ENCODE data around the gene SAT2. TPM values are rescaled to one million over a fixed set of nuclear protein-coding genes. Genes with fewer than 3 reads are reported as not detected.
"Not testable (repeated sequence)": the region's sequence is repeated elsewhere in the genome, so short reads cannot be mapped to it uniquely, and the experiment has no call there.

SAT2 gene
- total RNA-seq, 2 donors from 2014 or later = 60.8 to 78.3 TPM

- ATAC-seq; intact Hi-C loops (cut with DNase I, micrococcal nuclease): not testable (repeated sequence)
These were observed 14.0 kb upstream of the SAT2 start for GRCh38 chr17:7641635-7642034.

DNA sequence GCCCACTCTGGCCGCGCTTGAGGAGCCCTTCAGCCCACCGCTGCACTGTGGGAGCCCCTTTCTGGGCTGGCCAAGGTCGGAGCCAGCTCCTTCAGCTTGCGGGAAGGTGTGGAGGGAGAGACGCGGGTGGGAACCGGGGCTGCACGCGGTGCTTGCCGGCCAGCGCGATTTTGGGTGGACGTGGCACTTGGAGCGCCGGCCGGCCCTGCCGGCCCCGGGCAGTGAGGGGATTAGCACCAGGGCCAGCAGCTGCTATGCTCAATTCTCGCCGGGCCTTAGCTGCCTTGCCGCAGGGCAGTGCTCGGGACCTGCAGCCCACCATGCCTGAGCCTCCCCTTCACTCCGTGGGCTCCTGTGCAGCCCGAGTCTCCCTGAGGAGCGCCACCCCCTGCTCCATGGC, 13.2 kb upstream of the SAT2 start:
- intact Hi-C loops (cut with DNase I, micrococcal nuclease) = no loop called here
- ATAC-seq = no peak

More at GRCh38 chr17:7641635-7642034, 14.0 kb upstream of the SAT2 start:
- DNase-seq = not testable (repeated sequence)

GRCh38 chr17:7636163-7636562, 8.5 kb upstream of the SAT2 start:
- no peak for DNase-seq
- ATAC-seq = no peak
- intact Hi-C loops (cut with DNase I, micrococcal nuclease) = loop anchor here in 1 of 2 donors (10.0 kb wide), 1 partner anchor 49 kb away; the partner anchor contains the start of genes TP53 and WRAP53

More for the DNA sequence above, 13.2 kb upstream of the SAT2 start:
- DNase-seq = no peak

GRCh38 chr17:7634384-7634783, 6.8 kb upstream of the SAT2 start:
- peak in 1 of 2 donors; percentile 48 for DNase-seq

DNA sequence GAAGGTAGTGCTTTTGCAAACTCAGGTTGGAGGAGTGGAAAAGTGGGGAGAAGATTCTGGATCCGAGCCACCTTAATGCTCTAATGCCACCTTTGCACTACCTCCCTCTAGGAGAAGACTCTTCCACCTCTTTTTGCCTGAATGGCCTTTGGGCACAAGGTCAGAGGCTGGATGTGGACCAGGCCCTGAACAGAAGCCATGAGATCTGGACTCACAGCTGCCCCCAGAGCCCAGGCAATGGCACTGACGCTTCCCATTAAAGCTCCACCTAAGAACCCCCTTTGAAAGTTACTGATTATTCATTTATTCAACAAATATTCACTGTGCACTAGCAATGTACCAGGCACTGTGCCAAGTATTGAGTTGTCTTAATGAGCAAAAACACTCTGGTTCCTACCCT, 5.5 kb upstream of the SAT2 start:
- intact Hi-C loops (cut with DNase I, micrococcal nuclease) = loop anchor here in 1 of 2 donors (10.0 kb wide), 1 partner anchor 52 kb away; the partner anchor contains the start of genes TP53 and WRAP53
- DNase-seq (no peak), ATAC-seq (no peak)

More at GRCh38 chr17:7634384-7634783, 6.8 kb upstream of the SAT2 start:
- peak; percentile 45 for ATAC-seq
- intact Hi-C loops (cut with DNase I, micrococcal nuclease) = loop anchor here in 1 of 2 donors (10.0 kb wide), 1 partner anchor 50 kb away; the partner anchor contains the start of genes TP53 and WRAP53

DNA sequence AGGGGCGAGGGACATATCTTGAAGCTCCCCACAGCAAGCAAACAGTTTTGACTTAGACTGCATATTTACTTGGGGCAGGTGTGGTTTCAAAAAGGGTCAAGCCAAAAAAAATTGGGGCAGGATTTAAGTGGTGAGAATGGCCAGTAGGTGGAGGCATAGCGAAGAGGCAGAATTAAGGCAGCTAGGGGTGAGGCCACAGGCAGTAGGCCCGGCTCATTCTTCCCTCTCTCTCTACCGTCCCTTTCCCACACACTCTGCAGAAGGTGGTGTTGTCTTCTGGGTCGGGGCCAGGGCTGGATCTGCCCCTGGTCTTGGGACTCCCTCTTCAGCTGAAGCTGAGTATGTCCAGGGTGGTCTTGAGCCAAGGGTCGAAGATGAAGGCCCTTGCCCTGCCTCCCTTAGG, 4.9 kb upstream of the SAT2 start:
- DNase-seq = peak in 1 of 2 donors; percentile 37
- intact Hi-C loops (cut with DNase I, micrococcal nuclease) = loop anchor here in 1 of 2 donors (10.0 kb wide), 1 partner anchor 52 kb away; the partner anchor contains the start of genes TP53 and WRAP53
- ATAC-seq = peak; percentile 49

- ATAC-seq (no peak), DNase-seq (no peak)
- intact Hi-C loops (cut with DNase I, micrococcal nuclease) = loop anchor here in 1 of 2 donors (10.0 kb wide), 1 partner anchor 53 kb away; the partner anchor contains the start of genes TP53 and WRAP53
These were observed 4.1 kb upstream of the SAT2 start for GRCh38 chr17:7631398-7632380.

- ATAC-seq = no peak
- DNase-seq = no peak
- intact Hi-C loops (cut with DNase I, micrococcal nuclease) = loop anchor here in 1 of 2 donors (10.0 kb wide), 1 partner anchor 55 kb away; the partner anchor contains the start of genes TP53 and WRAP53
These were observed 2.4 kb upstream of the SAT2 start, which contains the start of gene SHBG for GRCh38 chr17:7629939-7630571. TSS of gene SHBG (plus strand) at chr17:7630135. CDS start at chr17:7630173, 38 bp downstream.

GRCh38 chr17:7626956-7627249, 718 bp downstream of the SAT2 start:
- ATAC-seq (no peak), DNase-seq (no peak)

DNA sequence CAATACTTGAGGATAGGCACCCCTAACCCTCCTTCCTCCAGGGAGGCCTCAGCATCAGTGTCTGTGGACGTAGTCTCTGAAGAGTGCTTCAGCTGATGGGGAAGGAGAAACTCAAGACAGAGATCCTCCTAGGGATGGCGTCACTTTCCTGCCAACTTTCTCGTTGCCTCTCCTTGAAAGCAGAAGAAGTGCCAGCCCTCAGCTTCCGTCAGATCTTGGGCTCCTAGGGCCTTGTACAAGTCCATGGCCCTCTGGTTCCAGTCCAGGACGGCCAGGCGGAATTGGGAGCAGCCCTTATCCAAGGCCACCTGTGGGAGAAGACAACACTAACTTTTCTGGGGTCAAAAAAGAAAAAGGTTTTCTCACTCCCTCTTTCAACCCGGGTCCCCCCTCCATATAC, 1.3 kb downstream of the SAT2 start:
- no peak for DNase-seq
- intact Hi-C loops (cut with DNase I, micrococcal nuclease) = no loop called here
- no peak for ATAC-seq

More at GRCh38 chr17:7626956-7627249, 718 bp downstream of the SAT2 start:
- intact Hi-C loops (cut with DNase I, micrococcal nuclease) = no loop called here

GRCh38 chr17:7625749-7626148, 1.9 kb downstream of the SAT2 start:
- ATAC-seq; intact Hi-C loops (cut with DNase I, micrococcal nuclease); DNase-seq: not testable (repeated sequence)

DNA sequence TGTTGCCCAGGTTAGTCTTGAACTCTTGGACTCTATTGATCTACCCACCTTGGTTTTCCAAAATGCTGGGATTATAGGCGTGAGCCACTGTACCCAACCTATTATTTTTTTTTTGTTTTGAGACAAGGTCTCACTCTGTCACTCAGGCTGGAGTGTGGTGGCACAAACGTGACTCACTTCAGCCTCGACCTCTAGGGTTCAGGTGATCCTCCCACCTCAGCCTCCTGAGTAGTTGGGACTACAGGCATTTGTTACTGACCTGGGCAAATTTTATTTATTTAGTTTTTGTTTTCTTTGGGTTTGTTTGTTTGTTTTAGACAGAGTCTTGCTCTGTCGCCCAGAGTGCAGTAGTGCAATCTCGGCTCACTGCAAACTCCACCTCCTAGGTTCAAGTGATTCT, 4.0 kb downstream of the SAT2 start:
- DNase-seq (no peak), ATAC-seq (no peak)
- intact Hi-C loops (cut with DNase I, micrococcal nuclease) = no loop called here

GRCh38 chr17:7620835-7621234, 6.8 kb downstream of the SAT2 start:
- ATAC-seq = no peak

DNA sequence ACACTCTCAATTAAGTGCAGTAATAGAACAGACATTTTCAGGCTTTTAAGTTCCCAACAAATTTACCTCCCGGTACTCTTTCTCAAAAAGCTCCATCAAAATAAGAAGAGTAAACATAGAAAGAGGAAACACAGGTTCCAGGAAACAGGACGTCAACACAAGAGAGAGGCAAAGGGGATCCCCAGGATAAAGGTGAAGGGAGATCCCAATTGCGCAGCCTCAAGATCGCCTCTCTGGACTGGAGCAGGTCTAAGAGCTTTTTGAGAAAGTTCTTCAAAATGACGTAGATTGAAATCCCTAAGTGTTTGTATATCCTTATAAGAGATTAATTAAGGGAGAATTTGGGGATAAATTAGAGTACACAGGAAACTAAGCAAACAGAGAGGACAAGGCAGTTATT, 9.0 kb downstream of the SAT2 start:
- no peak for ATAC-seq
- no peak for DNase-seq
- intact Hi-C loops (cut with DNase I, micrococcal nuclease) = no loop called here

More at GRCh38 chr17:7620835-7621234, 6.8 kb downstream of the SAT2 start:
- intact Hi-C loops (cut with DNase I, micrococcal nuclease) = no loop called here
- DNase-seq = no peak

DNA sequence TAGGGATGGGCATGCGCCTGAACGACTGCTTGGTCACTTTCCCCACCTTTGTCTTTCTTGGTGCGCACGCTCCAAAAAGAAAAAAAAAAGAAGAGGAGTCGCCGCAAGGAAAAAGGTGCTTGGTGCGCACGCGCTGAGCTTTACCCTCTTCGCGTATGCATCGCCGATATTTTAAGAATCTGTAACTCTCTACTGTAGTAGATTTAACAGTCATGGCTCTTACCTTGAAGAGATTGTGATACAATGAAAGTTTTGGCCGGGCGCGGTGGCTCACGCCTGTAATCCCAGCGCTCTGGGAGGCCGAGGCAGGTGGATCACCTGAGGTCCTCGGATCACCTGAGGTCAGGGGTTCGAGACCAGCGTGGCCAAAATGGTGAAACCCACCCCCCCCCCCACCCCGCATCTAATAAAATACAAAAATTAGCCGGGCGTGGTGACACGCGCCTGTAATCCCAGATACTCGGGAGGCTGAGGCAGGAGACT, 12.3 kb downstream of the SAT2 start:
- no peak for DNase-seq
- intact Hi-C loops (cut with DNase I, micrococcal nuclease) = no loop called here
- ATAC-seq = no peak

GRCh38 chr17:7614425-7615264, 13.0 kb downstream of the SAT2 start, which contains the start of gene FXR2:
TSS of gene FXR2 (minus strand) at chr17:7614897. CDS start at chr17:7614532, 365 bp downstream.
- ATAC-seq (peak; percentile 94), DNase-seq (peak; percentile 100)
- intact Hi-C loops (cut with DNase I, micrococcal nuclease) = no loop called here

- intact Hi-C loops (cut with DNase I, micrococcal nuclease) = no loop called here
- DNase-seq (no peak), ATAC-seq (no peak)
These were observed 13.7 kb downstream of the SAT2 start for GRCh38 chr17:7613769-7614424.

DNA sequence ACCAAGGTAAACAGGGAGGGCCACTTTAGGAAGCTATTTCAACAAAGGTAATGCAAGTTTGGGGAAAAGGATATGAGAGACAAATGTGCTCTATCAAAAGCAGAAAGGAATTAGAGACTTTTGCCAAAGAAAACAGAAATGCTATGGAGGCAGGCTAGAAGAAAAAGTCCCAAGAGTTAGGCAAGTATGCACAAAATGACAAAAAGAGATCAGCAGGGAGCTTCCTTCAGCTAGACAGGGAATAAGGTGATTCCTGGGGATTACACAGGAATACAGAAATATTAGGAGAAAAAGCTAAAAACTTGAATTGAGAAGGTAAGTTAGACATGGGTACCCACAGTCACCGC, 15.4 kb downstream of the SAT2 start:
- intact Hi-C loops (cut with DNase I, micrococcal nuclease) = no loop called here

More for the DNA sequence above, 15.4 kb downstream of the SAT2 start:
- DNase-seq (no peak), ATAC-seq (no peak)
